ENCODE results near the gene CCDC116. TPM values are rescaled to one million over a fixed set of nuclear protein-coding genes. Genes with fewer than 3 reads are reported as not detected.

Gene CCDC116
- total and polyA plus RNA-seq, 10 donors = 0.24 to 0.66 (median 0.49) TPM

DNA sequence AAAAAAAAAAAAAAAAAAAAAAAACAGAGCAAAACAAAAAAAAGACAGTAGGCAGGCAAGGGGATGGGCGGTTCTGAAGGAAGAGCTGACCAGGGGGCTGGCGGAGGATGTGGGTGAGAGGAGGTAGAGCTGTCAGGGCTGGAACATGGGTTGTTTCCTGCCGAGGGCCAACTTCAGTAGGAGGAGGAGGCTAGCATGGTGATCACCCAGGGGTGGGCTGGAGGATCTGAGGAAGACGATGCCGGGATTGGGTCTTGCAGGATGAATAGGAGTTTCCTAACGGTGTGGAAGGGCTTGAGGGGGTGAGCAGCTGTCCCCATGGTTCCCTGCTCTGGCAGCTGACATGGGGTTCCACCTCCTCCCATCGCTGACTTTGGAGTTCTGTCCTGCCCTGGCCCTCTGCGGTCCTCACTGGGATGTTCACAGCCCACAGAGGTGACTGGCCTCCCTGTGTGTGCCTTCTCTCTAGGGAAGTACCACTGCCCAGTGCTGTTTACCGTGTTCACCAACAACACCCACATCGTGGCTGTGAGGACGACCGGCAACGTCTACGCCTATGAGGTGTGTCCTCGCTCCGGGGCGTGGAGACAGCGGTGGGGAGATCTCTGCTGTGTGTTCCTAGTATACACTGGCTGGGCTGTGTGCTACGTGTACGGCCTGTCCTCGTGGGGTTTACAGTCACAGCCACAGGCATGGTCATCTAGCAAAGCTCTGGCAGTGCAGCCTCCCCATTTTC, 48.4 kb downstream of the CCDC116 start:
- no peak for DNase-seq
- TF ChIP-seq POLR2A (IDR thresholded peaks at IDR 0.05) = no peak
- no peak for TF ChIP-seq POLR2AphosphoS5 (IDR thresholded peaks at IDR 0.05)
- TF ChIP-seq, protein P1, sequence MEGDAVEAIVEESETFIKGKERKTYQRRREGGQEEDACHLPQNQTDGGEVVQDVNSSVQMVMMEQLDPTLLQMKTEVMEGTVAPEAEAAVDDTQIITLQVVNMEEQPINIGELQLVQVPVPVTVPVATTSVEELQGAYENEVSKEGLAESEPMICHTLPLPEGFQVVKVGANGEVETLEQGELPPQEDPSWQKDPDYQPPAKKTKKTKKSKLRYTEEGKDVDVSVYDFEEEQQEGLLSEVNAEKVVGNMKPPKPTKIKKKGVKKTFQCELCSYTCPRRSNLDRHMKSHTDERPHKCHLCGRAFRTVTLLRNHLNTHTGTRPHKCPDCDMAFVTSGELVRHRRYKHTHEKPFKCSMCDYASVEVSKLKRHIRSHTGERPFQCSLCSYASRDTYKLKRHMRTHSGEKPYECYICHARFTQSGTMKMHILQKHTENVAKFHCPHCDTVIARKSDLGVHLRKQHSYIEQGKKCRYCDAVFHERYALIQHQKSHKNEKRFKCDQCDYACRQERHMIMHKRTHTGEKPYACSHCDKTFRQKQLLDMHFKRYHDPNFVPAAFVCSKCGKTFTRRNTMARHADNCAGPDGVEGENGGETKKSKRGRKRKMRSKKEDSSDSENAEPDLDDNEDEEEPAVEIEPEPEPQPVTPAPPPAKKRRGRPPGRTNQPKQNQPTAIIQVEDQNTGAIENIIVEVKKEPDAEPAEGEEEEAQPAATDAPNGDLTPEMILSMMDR (IDR thresholded peaks at IDR 0.05 in 8 of 11, conservative IDR thresholded peaks at IDR 0.05 in 3 of 11) = no peak
- no peaks in the 10 kb centered on the region for H3K4me1 ChIP-seq
- H3K27me3 ChIP-seq (replicated peaks in 1 of 7) = no peaks in the 10 kb centered on the region
- H3K4me3 ChIP-seq = no peak overlapping the region
- 90 to 96% (median 94%) methylated on average over 15 to 21 of the region's 21 CpGs for WGBS, 5 donors
- no peak overlapping the region for H3K27ac ChIP-seq
- intact Hi-C loops (cut with DNase I; ENCODE audit: low total_unique reads) = no loop called here
- peaks cover 0 to 93% (median 50%) of the 10 kb centered on the region in 6 donors for H3K36me3 ChIP-seq
- no peaks in the 10 kb centered on the region for H3K9me3 ChIP-seq

DNA sequence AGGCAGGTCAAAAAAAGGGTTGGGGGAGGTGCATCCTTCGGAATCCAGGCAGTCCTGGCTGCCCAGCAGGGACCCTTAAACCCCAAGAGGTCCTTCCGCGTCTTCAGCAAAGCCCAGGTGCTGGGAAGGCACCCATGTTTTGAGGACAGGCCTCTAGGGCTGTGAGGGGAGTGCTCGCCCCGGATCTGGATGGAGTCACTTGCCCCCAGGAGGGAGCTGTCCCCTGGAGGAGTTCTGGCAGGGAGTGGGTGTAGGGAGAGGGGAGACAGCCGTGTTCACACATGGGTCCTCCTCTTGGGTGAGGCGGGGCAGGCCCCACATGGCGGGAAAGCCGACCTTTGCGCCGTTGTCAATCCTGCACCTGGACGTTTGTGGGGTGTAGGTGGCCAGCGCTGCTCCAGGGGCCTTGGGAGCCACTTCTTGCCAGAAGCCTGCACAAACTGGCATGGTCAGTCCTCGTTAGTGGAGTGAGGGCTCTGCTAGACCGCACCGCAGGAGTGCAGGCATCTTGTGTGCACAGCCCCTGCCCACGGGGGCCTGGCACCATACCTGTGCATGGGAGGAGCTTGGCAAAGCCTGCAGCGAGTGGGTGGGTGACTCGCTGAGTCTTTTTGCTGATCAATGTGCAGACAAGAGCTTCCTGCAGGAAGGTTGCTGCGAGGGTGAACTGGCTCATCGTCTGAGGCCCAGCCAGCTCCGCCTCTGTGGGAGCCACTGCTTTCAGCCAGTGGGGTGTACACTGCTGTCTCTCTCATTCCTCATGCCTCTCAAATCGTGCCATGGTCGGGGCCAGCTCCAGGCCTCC, 49.2 kb downstream of the CCDC116 start:
- H3K27ac ChIP-seq = no peak overlapping the region
- intact Hi-C loops (cut with DNase I; ENCODE audit: low total_unique reads) = no loop called here
- H3K27me3 ChIP-seq (replicated peaks in 1 of 7) = no peaks in the 10 kb centered on the region
- H3K4me1 ChIP-seq = no peaks in the 10 kb centered on the region
- WGBS, 5 donors = 87 to 94% (median 90%) methylated on average over 14 to 24 of the region's 24 CpGs
- peaks cover 0 to 95% (median 58%) of the 10 kb centered on the region in 6 donors for H3K36me3 ChIP-seq
- TF ChIP-seq, protein P1 (IDR thresholded peaks at IDR 0.05 in 8 of 11, conservative IDR thresholded peaks at IDR 0.05 in 3 of 11) = no peak
- TF ChIP-seq POLR2A (IDR thresholded peaks at IDR 0.05) (no peak), POLR2AphosphoS5 (IDR thresholded peaks at IDR 0.05) (no peak)
- no peak for DNase-seq
- no peak overlapping the region for H3K4me3 ChIP-seq
- no peaks in the 10 kb centered on the region for H3K9me3 ChIP-seq

DNA sequence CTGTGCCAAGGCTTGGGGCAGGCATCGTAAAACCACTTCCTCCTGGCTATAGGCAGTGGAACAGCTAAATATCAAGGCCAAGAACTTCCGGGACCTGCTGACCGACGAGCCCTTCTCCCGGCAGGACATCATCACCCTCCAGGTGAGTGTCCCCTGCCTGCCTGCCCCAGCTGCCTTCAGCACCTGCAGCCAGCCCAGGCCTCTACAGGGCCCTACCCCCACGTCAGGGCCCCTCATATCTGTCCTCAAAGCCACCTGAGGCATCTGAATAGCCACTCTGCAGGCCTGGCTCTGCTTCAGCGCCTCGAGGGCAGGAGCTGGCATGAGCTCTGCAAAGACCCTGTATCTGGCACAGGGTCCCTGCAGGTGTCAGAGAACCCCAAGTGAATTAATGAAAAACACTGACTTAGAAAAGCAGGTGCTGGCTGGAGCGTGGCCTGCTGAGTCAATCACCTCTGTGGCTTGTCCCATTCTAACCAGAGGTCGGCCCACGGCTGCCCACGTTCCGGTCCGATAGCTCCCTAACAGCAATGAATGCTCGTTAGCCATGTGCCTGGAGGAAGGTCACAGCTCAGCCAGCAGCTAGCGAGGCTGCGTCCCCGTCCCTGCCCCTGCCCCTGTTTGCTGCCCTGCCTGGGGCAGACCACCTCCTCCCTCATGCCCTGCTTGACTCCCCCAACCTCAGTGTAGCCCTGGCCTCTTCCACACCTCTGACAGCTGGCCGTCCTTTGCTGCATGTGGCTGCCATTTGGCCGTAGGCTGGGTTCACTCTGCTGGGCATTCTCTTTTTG, 50.0 kb downstream of the CCDC116 start:
- H3K9me3 ChIP-seq = no peaks in the 10 kb centered on the region
- no peak overlapping the region for H3K27ac ChIP-seq
- no peak overlapping the region for H3K4me3 ChIP-seq
- WGBS, 5 donors = 87 to 93% (median 91%) methylated on average over 20 of the region's 20 CpGs
- peaks cover 0 to 95% (median 65%) of the 10 kb centered on the region in 6 donors for H3K36me3 ChIP-seq
- H3K4me1 ChIP-seq = no peaks in the 10 kb centered on the region
- H3K27me3 ChIP-seq (replicated peaks in 1 of 7) = no peaks in the 10 kb centered on the region
- TF ChIP-seq, protein P1 (IDR thresholded peaks at IDR 0.05 in 8 of 11, conservative IDR thresholded peaks at IDR 0.05 in 3 of 11) = no peak
- no peak for TF ChIP-seq POLR2A (IDR thresholded peaks at IDR 0.05)
- TF ChIP-seq POLR2AphosphoS5 (IDR thresholded peaks at IDR 0.05) = no peak
- intact Hi-C loops (cut with DNase I; ENCODE audit: low total_unique reads) = no loop called here
- no peak for DNase-seq
